IMR-90 (cell line): ENCODE data around the gene ADGRB3. TPM values are rescaled to one million over a fixed set of nuclear protein-coding genes. Genes with fewer than 3 reads are reported as not detected.

Experiments used
- ATAC-seq: fragments of 200-7000 bp; cut with Tn5 transposase; 2 replicates; pipeline ENCODE4 v1.9.1; 2020; ENCODE audit warnings: low read depth, mild to moderate bottlenecking, moderate library complexity
- BruUV-seq: library from RNA; stranded (reverse); fragments of 400-500 nt; replicated peaks from 2 replicates; lab custom pipeline; 2021; lab: Mats Ljungman, UMichigan
- CTCF ChIA-PET: fragments of 300-600 bp; formaldehyde crosslinking; extraction: SDS; loops from one replicate; lab custom pipeline; 2021; ENCODE audit warnings: antibody characterized with exemption; lab: Yijun Ruan, JAX
- POLR2A ChIA-PET: fragments of 300-600 bp; sonication (Branson Sonifier 250); formaldehyde crosslinking; loops from one replicate; lab custom pipeline; 2022; ENCODE audit warnings: antibody characterized with exemption; ENCODE audit not compliant: unreplicated experiment; lab: Charles Lee
- DNase-seq: peaks from one replicate; pipeline ENCODE4 v3.0.0; 2013
- H2AFZ ChIP-seq: replicated peaks from 2 replicates; pipeline ENCODE3; 2013; ENCODE audit warnings: low read length, mild to moderate bottlenecking; ENCODE audit not compliant: poor library complexity
- H2AK5ac ChIP-seq: 2 replicates; pipeline ENCODE4 v1.6.1; 2013; ENCODE audit warnings: low read depth, low read length, inconsistent platforms
- H2AK9ac ChIP-seq: replicated peaks from 2 replicates; pipeline ENCODE3; 2013; ENCODE audit warnings: mild to moderate bottlenecking, low read depth, low read length, moderate library complexity; ENCODE audit not compliant: poor library complexity
- H2BK120ac ChIP-seq: 2 replicates; pipeline ENCODE4 v1.6.1; 2013; ENCODE audit warnings: low read depth, low read length, inconsistent platforms
- H2BK15ac ChIP-seq: 3 replicates; pipeline ENCODE4 v1.6.1; 2013; ENCODE audit warnings: low read depth, low read length, inconsistent platforms
- H2BK20ac ChIP-seq: 2 replicates; pipeline ENCODE4 v1.6.1; 2013; ENCODE audit warnings: low read depth, mild to moderate bottlenecking, inconsistent platforms, low read length, moderate library complexity
- H2BK5ac ChIP-seq: 2 replicates; pipeline ENCODE4 v1.6.1; 2013; ENCODE audit warnings: mild to moderate bottlenecking, low read depth, low read length, inconsistent platforms; ENCODE audit not compliant: poor library complexity, severe bottlenecking
- H3K14ac ChIP-seq: replicated peaks from 2 replicates; pipeline ENCODE4 v1.6.1; 2013; ENCODE audit warnings: low read depth, low read length, inconsistent platforms
- H3K18ac ChIP-seq: 2 replicates; pipeline ENCODE4 v1.6.1; 2013; ENCODE audit warnings: low read depth, low read length, control low read depth
- H3K23ac ChIP-seq: 2 replicates; pipeline ENCODE4 v1.6.1; 2013; ENCODE audit warnings: low read depth, low read length, inconsistent platforms
- H3K27ac ChIP-seq: 2 replicates; pipeline ENCODE4 v1.5.1; 2013; ENCODE audit warnings: mild to moderate bottlenecking, control low read depth, low read length; ENCODE audit not compliant: insufficient read depth
- H3K27me3 ChIP-seq: 2 replicates; pipeline ENCODE4 v1.6.1; 2013; ENCODE audit warnings: low read length; ENCODE audit not compliant: control insufficient read depth, insufficient read depth
- H3K36me3 ChIP-seq: 2 replicates; pipeline ENCODE4 v1.6.1; 2013; ENCODE audit warnings: low read length, mixed read lengths; ENCODE audit not compliant: control insufficient read depth, insufficient read depth
- H3K4ac ChIP-seq: 2 replicates; pipeline ENCODE4 v1.6.1; 2013; ENCODE audit warnings: low read depth, low read length, inconsistent platforms
- H3K4me1 ChIP-seq: 2 replicates; pipeline ENCODE4 v1.6.1; 2013; ENCODE audit warnings: low read length, mixed read lengths; ENCODE audit not compliant: control insufficient read depth, insufficient read depth
- H3K4me2 ChIP-seq: 2 replicates; pipeline ENCODE4 v1.6.1; 2013; ENCODE audit warnings: low read depth, mild to moderate bottlenecking, control low read depth, low read length, moderate library complexity
- H3K4me3 ChIP-seq: 2 replicates; pipeline ENCODE4 v1.5.1; 2013; ENCODE audit warnings: low read depth, mild to moderate bottlenecking, control low read depth, low read length, moderate library complexity; ENCODE audit not compliant: insufficient read depth
- H3K56ac ChIP-seq: 2 replicates; pipeline ENCODE4 v1.6.1; 2013; ENCODE audit warnings: low read length, inconsistent platforms; ENCODE audit not compliant: insufficient read depth; ENCODE audit errors: extremely low read depth
- H3K79me1 ChIP-seq, 2 experiments: 2 replicates each; pipeline ENCODE4 v1.6.1; 2013; ENCODE audit warnings: low read length in 2 of 2, inconsistent platforms in 1 of 2, low read depth in 1 of 2
- H3K9ac ChIP-seq: 2 replicates; pipeline ENCODE4 v1.6.1; 2013; ENCODE audit warnings: low read depth, low read length, control low read depth
- H3K9me1 ChIP-seq: 2 replicates; pipeline ENCODE4 v1.6.1; 2013; ENCODE audit warnings: low read length, inconsistent platforms; ENCODE audit not compliant: insufficient read depth
- H3K9me3 ChIP-seq: 2 replicates; pipeline ENCODE4 v1.6.1; 2013; ENCODE audit warnings: low read length; ENCODE audit not compliant: control insufficient read depth, insufficient read depth
- H4K20me1 ChIP-seq: 2 replicates; pipeline ENCODE4 v1.6.1; 2013; ENCODE audit warnings: low read length, inconsistent platforms; ENCODE audit not compliant: insufficient read depth
- H4K5ac ChIP-seq: 2 replicates; pipeline ENCODE4 v1.6.1; 2013; ENCODE audit warnings: mild to moderate bottlenecking, low read depth, low read length, control low read depth
- H4K8ac ChIP-seq, 2 experiments: 2 replicates each; pipeline ENCODE4 v1.6.1; 2013; ENCODE audit warnings: low read depth in 2 of 2, low read length in 2 of 2, control low read depth in 1 of 2, inconsistent platforms in 1 of 2
- H4K91ac ChIP-seq: 2 replicates; pipeline ENCODE4 v1.6.1; 2013; ENCODE audit warnings: low read depth, low read length, inconsistent platforms; ENCODE audit not compliant: insufficient read depth
- CTCF ChIP-seq: conservative IDR thresholded peaks from 2 replicates; pipeline ENCODE4 v1.5.1; 2012; ENCODE audit warnings: mild to moderate bottlenecking, low read depth, low read length, improper control_type of control experiment
- MAFK ChIP-seq: IDR thresholded peaks from 2 replicates; pipeline ENCODE4 v1.6.1; 2012; ENCODE audit warnings: low read depth, low read length, improper control_type of control experiment
- RAD21 ChIP-seq: IDR thresholded peaks from 2 replicates; pipeline ENCODE4 v1.6.1; 2012; ENCODE audit warnings: low read length, improper control_type of control experiment
- SMC3 ChIP-seq: fragments of 150-350 bp; IDR thresholded peaks from 2 replicates; pipeline ENCODE4 v1.6.1; 2016; ENCODE audit warnings: low read depth, mild to moderate bottlenecking, antibody characterized with exemption, low read length, moderate library complexity
- WGBS, 2 experiments: methylation state at CpG; one replicate each; pipeline versions ENCODE4 v1.1.5 to v1.1.7; 2013; ENCODE audit warnings: missing lambda C conversion rate in 2 of 2; ENCODE audit not compliant: insufficient read length in 1 of 2; ENCODE audit errors: extremely low coverage in 2 of 2; 5-methylcytosine and 5-hydroxymethylcytosine counted together
- dilution Hi-C: fragments of 300-500 bp; cut with HindIII; formaldehyde crosslinking; loops from one replicate; pipeline ENCODE4 v1.14.3; 2018; ENCODE audit warnings: low sequenced_read_pairs; ENCODE audit not compliant: unreplicated experiment
- in situ Hi-C: fragments of 300-500 bp; cut with MboI; formaldehyde crosslinking; loops from 3 replicates; pipeline ENCODE4 v1.14.3; 2019; ENCODE audit warnings: low sequenced_read_pairs, inconsistent platforms, mixed read lengths
- intact Hi-C: fragments of 100-400 bp; cut with micrococcal nuclease; formaldehyde crosslinking; loops from 2 replicates; pipeline ENCODE4 v1.10.0; 2022
- polyA plus RNA-seq, 3 experiments: library from polyadenylated mRNA; depleted of rRNA; stranded (reverse); fragments of >200 nt; gene quantifications; 2 replicates each; pipeline ENCODE4 v1.2.3, GENCODE V29; 2012; ENCODE audit warnings: low replicate concordance in 1 of 3
- total RNA-seq: library from RNA; depleted of rRNA; stranded (reverse); fragments of >200 nt; gene quantifications from 2 replicates; pipeline ENCODE4 v1.2.3, GENCODE V29; 2012

Gene ADGRB3
- total and polyA plus RNA-seq, 2 of the 4 experiments (the other 2 are of a cell fraction), result not detected

- no peak overlapping the region for H2BK15ac ChIP-seq
- no peaks in the 10 kb centered on the region for H3K36me3 ChIP-seq
- no CpG with 5 or more reads among the region's 3 CpGs for WGBS, 2 experiments
- BruUV-seq, result no TSS peak
- H3K56ac ChIP-seq, result no peak overlapping the region
- H3K27ac ChIP-seq, result no peak overlapping the region
- ChIA-PET CTCF (no interaction called here), POLR2A (no interaction called here)
- no peak overlapping the region for H3K9ac ChIP-seq
- H4K20me1 ChIP-seq, result no peaks in the 10 kb centered on the region
- no peak overlapping the region for H4K91ac ChIP-seq
- no peaks in the 10 kb centered on the region for H3K79me1 ChIP-seq
- dilution Hi-C loops (no loop called here), intact Hi-C loops (no loop called here), in situ Hi-C loops (no loop called here)
- no peak overlapping the region for H2BK20ac ChIP-seq
- H2BK120ac ChIP-seq, result no peak overlapping the region
- no peak overlapping the region for H3K23ac ChIP-seq
- H3K18ac ChIP-seq, result no peak overlapping the region
- no peak overlapping the region for H3K4me3 ChIP-seq
- H2BK5ac ChIP-seq, result no peak overlapping the region
- no peaks in the 10 kb centered on the region for H3K4me1 ChIP-seq
- H2AFZ ChIP-seq, result no peak overlapping the region
- no peaks in the 10 kb centered on the region for H3K9me3 ChIP-seq
- no peak overlapping the region for H3K14ac ChIP-seq
- no peak overlapping the region for H3K4ac ChIP-seq
- DNase-seq (no peak), ATAC-seq (no peak)
- no peaks in the 10 kb centered on the region for H3K27me3 ChIP-seq
- H4K8ac ChIP-seq, result no peak overlapping the region
- no peak overlapping the region for H2AK9ac ChIP-seq
- no peak overlapping the region for H2AK5ac ChIP-seq
- TF ChIP-seq SMC3 (no peak), MAFK (no peak), CTCF (no peak), RAD21 (no peak)
- no peak overlapping the region for H3K4me2 ChIP-seq
- H3K9me1 ChIP-seq, result no peaks in the 10 kb centered on the region
- no peak overlapping the region for H4K5ac ChIP-seq
Observed at GRCh38 chr6:68657374-68658139, 22.5 kb downstream of the ADGRB3 start.
